ENCODE data around the gene NCSTN. TPM values are rescaled to one million over a fixed set of nuclear protein-coding genes. Genes with fewer than 3 reads are reported as not detected.
A peak's percentile ranks its signal among the peaks of the same experiment; 100 is the strongest.

NCSTN gene
- 10 to 100 TPM; 45.6 to 59.7 (median 52.1) TPM for total RNA-seq

DNA sequence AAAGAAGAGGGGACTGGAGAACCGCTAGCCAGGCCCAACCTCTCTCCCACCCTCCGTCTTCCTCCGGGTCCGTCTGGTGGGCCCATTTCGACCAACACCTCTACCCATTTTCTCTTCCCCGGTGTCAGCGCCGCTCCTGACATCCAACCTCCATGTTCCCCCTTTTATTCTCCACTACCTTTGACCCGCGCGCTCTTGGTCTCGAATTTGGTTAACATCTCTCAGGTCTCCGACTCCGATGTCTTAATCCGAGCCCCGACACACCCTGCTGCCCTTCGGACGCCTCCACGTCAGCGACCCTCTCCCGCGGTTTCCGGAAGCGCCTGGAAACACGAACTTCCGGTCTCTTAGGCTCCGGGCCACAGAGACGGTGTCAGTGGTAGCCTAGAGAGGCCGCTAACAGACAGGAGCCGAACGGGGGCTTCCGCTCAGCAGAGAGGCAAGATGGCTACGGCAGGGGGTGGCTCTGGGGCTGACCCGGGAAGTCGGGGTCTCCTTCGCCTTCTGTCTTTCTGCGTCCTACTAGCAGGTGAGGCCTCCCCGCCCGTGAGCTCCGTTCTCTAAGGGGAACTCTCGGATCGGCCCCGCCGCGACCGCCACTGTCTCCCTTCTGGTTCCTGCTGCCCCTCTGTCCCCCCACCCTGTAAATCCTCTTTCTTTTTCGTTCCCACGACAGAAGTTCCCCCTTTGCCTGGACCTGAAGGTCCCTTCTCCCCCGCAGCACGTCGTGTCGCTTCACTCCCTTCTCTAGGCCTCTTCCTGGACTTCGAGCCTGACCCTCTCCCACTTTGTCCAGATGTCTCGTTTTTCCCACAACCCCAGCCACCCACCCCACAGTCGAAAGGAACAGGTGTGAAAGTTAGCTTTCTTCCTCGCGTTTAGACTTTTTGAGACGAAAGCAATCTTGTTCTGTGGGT lies at the start of gene NCSTN, which contains the start of gene COPA:
NCSTN (plus strand) TSS at position 431 of the 917 bp plus-strand sequence; CDS start at position 445, 14 bp downstream.
COPA (minus strand) TSS at position 298 of the 917 bp plus-strand sequence; CDS start at position 218, 80 bp downstream.
- peaks cover 15 to 49% (median 43%) of the 10 kb centered on the region in 4 donors for H3K36me3 ChIP-seq
- H3K9me3 ChIP-seq = no peaks in the 10 kb centered on the region
- H3K4me3 ChIP-seq = peak within 1 kb of the TSS; percentile 72 to 91 (median 87)
- WGBS = under 1% methylated on average over 52 of the region's 58 CpGs
- peak; percentile 98 for DNase-seq (ENCODE audit: extremely low spot score)
- peak within 1 kb of the TSS; percentile 81 to 93 (median 86) for H3K27ac ChIP-seq (replicated peaks in 1 of 4)
- intact Hi-C loops (cut with DNase I) = loop anchor here (5.0 kb wide), 1 partner anchor 51 kb away; no protein-coding TSS in a partner anchor
- TF ChIP-seq EP300 (IDR thresholded peaks at IDR 0.05) = no peak
- TF ChIP-seq CTCF (IDR thresholded peaks at IDR 0.05) = peak in 1 of 3 experiments; percentile 18
- peak; percentile 86 for TF ChIP-seq POLR2A (IDR thresholded peaks at IDR 0.05; ENCODE audit: low read depth)
- peak; percentile 97 for TF ChIP-seq POLR2AphosphoS5 (IDR thresholded peaks at IDR 0.05)
- H3K4me1 ChIP-seq = peaks cover 26 to 54% (median 41%) of the 10 kb centered on the region in 4 donors
- no peaks in the 10 kb centered on the region for H3K27me3 ChIP-seq

GRCh38 chr1:160296036-160296435 lies 47.1 kb upstream of the NCSTN start:
- H3K9me3 ChIP-seq = no peaks in the 10 kb centered on the region
- DNase-seq (ENCODE audit: extremely low spot score) = no peak
- peaks cover 0 to 5% (median 1%) of the 10 kb centered on the region in 4 donors for H3K4me1 ChIP-seq
- H3K27me3 ChIP-seq = no peaks in the 10 kb centered on the region
- H3K36me3 ChIP-seq = peaks cover 86 to 100% (median 94%) of the 10 kb centered on the region in 4 donors
- intact Hi-C loops (cut with DNase I) = no loop called here
- 87% methylated on average over 1 of the region's 1 CpG for WGBS
- H3K4me3 ChIP-seq = no peak overlapping the region
- H3K27ac ChIP-seq (replicated peaks in 1 of 4) = no peak overlapping the region
- no peak for TF ChIP-seq CTCF (IDR thresholded peaks at IDR 0.05)
- no peak for TF ChIP-seq POLR2AphosphoS5 (IDR thresholded peaks at IDR 0.05)
- no peak for TF ChIP-seq EP300 (IDR thresholded peaks at IDR 0.05)
- TF ChIP-seq POLR2A (IDR thresholded peaks at IDR 0.05; ENCODE audit: low read depth) = no peak

GRCh38 chr1:160300173-160300572 lies 43.0 kb upstream of the NCSTN start:
- H3K9me3 ChIP-seq = no peaks in the 10 kb centered on the region
- 80% methylated on average over 7 of the region's 7 CpGs for WGBS
- TF ChIP-seq CTCF (IDR thresholded peaks at IDR 0.05) (no peak), POLR2A (IDR thresholded peaks at IDR 0.05; ENCODE audit: low read depth) (no peak), POLR2AphosphoS5 (IDR thresholded peaks at IDR 0.05) (no peak), EP300 (IDR thresholded peaks at IDR 0.05) (no peak)
- H3K4me3 ChIP-seq = no peak overlapping the region
- H3K27ac ChIP-seq (replicated peaks in 1 of 4) = no peak overlapping the region
- H3K36me3 ChIP-seq = peaks cover 69 to 99% (median 83%) of the 10 kb centered on the region in 4 donors
- H3K27me3 ChIP-seq = no peaks in the 10 kb centered on the region
- DNase-seq (ENCODE audit: extremely low spot score) = no peak
- intact Hi-C loops (cut with DNase I) = no loop called here
- no peaks in the 10 kb centered on the region for H3K4me1 ChIP-seq

DNA sequence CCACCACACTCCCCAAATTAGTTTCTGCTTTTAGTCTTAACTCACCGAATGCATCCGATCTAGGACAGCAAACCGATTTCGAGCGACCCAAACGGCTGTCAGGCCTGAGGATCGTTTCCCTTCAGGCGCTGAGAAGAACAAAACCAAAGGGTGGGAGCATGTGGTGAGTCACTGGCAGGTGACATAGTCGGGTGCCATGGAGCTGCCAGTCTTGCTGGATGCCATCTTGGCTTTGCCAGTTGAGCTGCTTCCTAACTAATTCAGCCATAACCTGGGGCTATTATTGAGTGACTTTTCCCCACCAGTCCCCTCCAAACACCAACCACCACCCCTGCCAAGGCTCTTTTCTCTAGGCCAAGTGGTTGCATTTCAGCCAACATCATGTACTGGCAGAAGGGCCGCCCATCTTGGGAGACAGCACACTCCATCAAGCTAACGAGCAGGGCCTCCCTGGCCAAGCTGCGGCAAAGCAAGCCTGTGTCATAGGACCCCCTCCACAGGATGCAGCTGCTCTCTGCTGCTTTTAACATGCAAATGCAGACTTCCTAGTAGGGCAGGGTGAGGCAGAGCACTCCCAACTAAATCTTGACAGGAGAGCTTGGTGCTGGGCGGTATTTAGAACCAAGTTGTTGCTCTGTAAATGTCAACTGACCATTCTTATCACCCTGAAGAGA lies 35.9 kb upstream of the NCSTN start:
- H3K27me3 ChIP-seq = no peaks in the 10 kb centered on the region
- no peak for TF ChIP-seq CTCF (IDR thresholded peaks at IDR 0.05)
- TF ChIP-seq POLR2AphosphoS5 (IDR thresholded peaks at IDR 0.05) = no peak
- intact Hi-C loops (cut with DNase I) = no loop called here
- peaks cover 81 to 100% (median 97%) of the 10 kb centered on the region in 4 donors for H3K36me3 ChIP-seq
- WGBS = 93% methylated on average over 10 of the region's 13 CpGs
- no peaks in the 10 kb centered on the region for H3K9me3 ChIP-seq
- H3K4me1 ChIP-seq = no peaks in the 10 kb centered on the region
- H3K27ac ChIP-seq (replicated peaks in 1 of 4) = no peak overlapping the region
- no peak overlapping the region for H3K4me3 ChIP-seq
- no peak for DNase-seq (ENCODE audit: extremely low spot score)

Measured in esophagus muscularis mucosa (tissue), 4 donors.